Activated T-helper 17 cell treated with anti-CD3 and anti-CD28 coated beads, Interleukin-2, amount 50 U/mL, for 72 hours (primary cell): ENCODE results near the gene TGIF2LY. TPM values are rescaled to one million over a fixed set of nuclear protein-coding genes. Genes with fewer than 3 reads are reported as not detected.
"Not testable (repeated sequence)": the region's sequence is repeated elsewhere in the genome, so short reads cannot be mapped to it uniquely, and the experiment has no call there.

Source experiments
- ATAC-seq: fragments of 150-1000 bp; cut with Tn5 transposase; replicated peaks from 2 replicates; pipeline ENCODE4 v1.10.0; 2021; ENCODE audit warnings: mild to moderate bottlenecking, moderate library complexity
- H3K27ac Mint-ChIP-seq: one replicate; pipeline ENCODE4 v1.8.0; 2022; ENCODE audit warnings: mixed read lengths
- H3K27me3 Mint-ChIP-seq: one replicate; pipeline ENCODE4 v1.8.0; 2022; ENCODE audit warnings: mixed read lengths
- H3K36me3 Mint-ChIP-seq: one replicate; pipeline ENCODE4 v1.8.0; 2022; ENCODE audit warnings: low read depth, mild to moderate bottlenecking, mixed read lengths
- H3K4me1 Mint-ChIP-seq: one replicate; pipeline ENCODE4 v1.8.0; 2022; ENCODE audit warnings: mixed read lengths
- H3K4me3 Mint-ChIP-seq: one replicate; pipeline ENCODE4 v1.8.0; 2022; ENCODE audit warnings: mild to moderate bottlenecking, mixed read lengths
- H3K9me3 Mint-ChIP-seq: one replicate; pipeline ENCODE4 v1.8.0; 2022; ENCODE audit warnings: mixed read lengths
- total RNA-seq, 2 donors: library from RNA; stranded (reverse); gene quantifications; one replicate each; pipeline ENCODE4 v1.2.3, GENCODE V29; 2022

Gene TGIF2LY
- total RNA-seq: not detected

DNA sequence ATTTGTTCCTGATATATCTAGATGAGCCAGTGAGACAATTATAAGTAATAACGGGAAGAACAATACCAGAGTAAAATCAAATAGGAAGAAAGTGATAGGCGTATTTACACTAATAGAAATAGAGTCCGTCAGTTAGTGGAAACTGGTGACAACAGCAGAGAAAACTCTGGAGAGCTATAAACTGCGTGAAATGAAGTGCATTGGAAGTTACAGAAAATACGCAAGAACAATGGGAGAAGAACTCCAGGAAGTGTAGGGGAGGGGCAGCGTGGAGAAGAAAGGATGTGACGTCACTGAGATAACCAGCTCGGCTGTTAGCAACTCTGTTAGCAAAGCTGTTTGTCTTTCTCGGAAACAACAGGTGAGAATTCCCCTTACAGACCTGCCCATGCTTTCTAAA, at the start of gene TGIF2LY:
Gene TGIF2LY, plus strand, starts transcription at position 301 of the 400 bp plus-strand sequence. CDS start 178 bp downstream, outside the sequence.
- not testable (repeated sequence) for H3K27me3 Mint-ChIP-seq, H3K4me1 Mint-ChIP-seq, H3K27ac Mint-ChIP-seq, ATAC-seq, H3K9me3 Mint-ChIP-seq, H3K36me3 Mint-ChIP-seq, H3K4me3 Mint-ChIP-seq
